Panc1 (cell line): ENCODE data around the gene DPYD. TPM values are rescaled to one million over a fixed set of nuclear protein-coding genes. Genes with fewer than 3 reads are reported as not detected.

ENCODE experiments used
- ATAC-seq: fragments of 200-7000 bp; cut with Tn5 transposase; 2 replicates; pipeline ENCODE4 v1.9.1; 2020; ENCODE audit warnings: mild to moderate bottlenecking, moderate library complexity
- BruUV-seq: library from RNA; stranded (reverse); fragments of 400-500 nt; replicated peaks from 2 replicates; lab custom pipeline; 2021; lab: Mats Ljungman, UMichigan
- CTCF ChIA-PET: fragments of 300-600 bp; sonication (Branson Sonifier 250); formaldehyde crosslinking; loops from one replicate; lab custom pipeline; 2022; ENCODE audit warnings: antibody characterized with exemption; lab: Charles Lee
- POLR2A ChIA-PET: fragments of 300-600 bp; sonication (Branson Sonifier 250); formaldehyde crosslinking; loops from one replicate; lab custom pipeline; 2022; ENCODE audit warnings: antibody characterized with exemption; lab: Charles Lee
- DNase-seq: peaks from one replicate; pipeline ENCODE4 v3.0.0-alpha.2; 2010; ENCODE audit warnings: low read depth, low spot score
- H3K27ac ChIP-seq: 2 replicates; pipeline ENCODE4 v1.5.1; 2011; ENCODE audit warnings: mild to moderate bottlenecking, low read length, inconsistent platforms
- H3K27me3 ChIP-seq: fragments of 200-500 bp; sonication (Bioruptor generic); 2 replicates; pipeline ENCODE4 v1.6.0; 2014; ENCODE audit warnings: low read length, inconsistent platforms; ENCODE audit not compliant: control insufficient read depth, insufficient read depth
- H3K36me3 ChIP-seq: fragments of 200-500 bp; sonication (Bioruptor generic); 2 replicates; pipeline ENCODE4 v1.5.1; 2014; ENCODE audit warnings: inconsistent platforms, mild to moderate bottlenecking, low read length, moderate library complexity; ENCODE audit not compliant: control insufficient read depth, insufficient read depth
- H3K4me1 ChIP-seq: 2 replicates; pipeline ENCODE4 v1.5.1; 2011; ENCODE audit warnings: inconsistent platforms, mild to moderate bottlenecking, low read length, moderate library complexity; ENCODE audit not compliant: control insufficient read depth, insufficient read depth
- H3K4me3 ChIP-seq, 2 experiments: 2 replicates each; pipeline ENCODE4 v1.5.1; 2011 to 2012; ENCODE audit warnings: low read depth in 2 of 2, low read length in 2 of 2, mild to moderate bottlenecking in 2 of 2, inconsistent platforms in 1 of 2, moderate library complexity in 1 of 2
- H3K9me3 ChIP-seq: fragments of 200-500 bp; sonication (Bioruptor generic); 2 replicates; pipeline ENCODE4 v1.5.1; 2014; ENCODE audit warnings: low read depth, mild to moderate bottlenecking, inconsistent platforms, low read length, moderate library complexity; ENCODE audit not compliant: control insufficient read depth, insufficient read depth
- CTCF ChIP-seq: fragments of 450-650 bp; IDR thresholded peaks from 2 replicates; pipeline ENCODE4 v1.5.1; 2017; ENCODE audit warnings: mild to moderate bottlenecking
- POLR2AphosphoS5 ChIP-seq: IDR thresholded peaks from 2 replicates; pipeline ENCODE4 v1.6.1; 2012; ENCODE audit warnings: mild to moderate bottlenecking, low read depth, low read length, moderate library complexity
- REST ChIP-seq, 2 experiments: IDR thresholded peaks; 2 replicates each; pipeline ENCODE4 v1.6.1; 2011 to 2012; ENCODE audit warnings: low read depth in 2 of 2, control low read depth in 1 of 2, low read length in 1 of 2, mild to moderate bottlenecking in 1 of 2, moderate library complexity in 1 of 2; ENCODE audit not compliant: insufficient read depth in 1 of 2
- SIN3A ChIP-seq: IDR thresholded peaks from 2 replicates; pipeline ENCODE4 v1.6.1; 2012; ENCODE audit warnings: low read depth, mild to moderate bottlenecking, low read length, moderate library complexity, borderline replicate concordance; ENCODE audit not compliant: insufficient read depth
- TCF7L2 ChIP-seq: IDR thresholded peaks from 2 replicates; pipeline ENCODE4 v1.6.1; 2011; ENCODE audit warnings: mild to moderate bottlenecking, low read depth, low read length, inconsistent platforms
- in situ Hi-C: cut with HindIII; loops from 2 replicates; pipeline ENCODE4 v1.10.0; 2016; ENCODE audit warnings: low sequenced_read_pairs, low pct_unique_long_range_greater_than_20kb
- intact Hi-C: fragments of 100-400 bp; cut with micrococcal nuclease; formaldehyde crosslinking; loops from one replicate; pipeline ENCODE4 v1.10.0; 2022; ENCODE audit not compliant: unreplicated experiment
- total RNA-seq: library from RNA; stranded (reverse); gene quantifications from one replicate; pipeline ENCODE4 v1.2.1, GENCODE V29; 2021; ENCODE audit not compliant: unreplicated experiment

Gene DPYD
- total RNA-seq, 1 experiment from 2014 or later, result 2.0 TPM

DNA sequence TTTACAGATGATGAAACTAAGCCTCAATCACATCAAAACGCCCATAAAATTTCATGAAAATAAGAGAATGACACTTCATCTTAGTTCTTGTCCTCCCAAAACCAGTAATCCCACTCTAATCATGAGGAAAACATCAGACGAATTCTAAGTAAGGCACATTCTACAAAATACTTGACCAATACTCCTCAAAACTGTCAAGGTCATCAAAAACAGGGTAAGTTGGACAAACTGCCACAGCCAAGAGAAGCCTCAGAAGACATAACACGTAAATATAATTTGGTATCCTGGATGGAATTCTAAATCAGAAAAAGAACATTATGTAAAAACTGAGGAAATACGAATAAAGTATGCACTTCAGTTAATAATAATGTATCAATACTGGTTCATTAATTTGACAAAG, 128.2 kb downstream of the DPYD start:
- Histone ChIP-seq H3K4me1 (no peaks in the 10 kb centered on the region), H3K27me3 (no peaks in the 10 kb centered on the region), H3K27ac (no peak overlapping the region), H3K36me3 (no peaks in the 10 kb centered on the region), H3K9me3 (no peaks in the 10 kb centered on the region), H3K4me3 (no peak overlapping the region)
- intact Hi-C loops (no loop called here), in situ Hi-C loops (no loop called here)
- ATAC-seq (no peak), DNase-seq (no peak)
- no TSS peak for BruUV-seq
- TF ChIP-seq CTCF, result no peak
- no peak for TF ChIP-seq SIN3A
- POLR2A ChIA-PET, result no interaction called here
- CTCF ChIA-PET, result no interaction called here

GRCh38 chr1:97791251-97791650, 129.6 kb downstream of the DPYD start:
- POLR2A ChIA-PET, result no interaction called here
- in situ Hi-C loops (no loop called here), intact Hi-C loops (no loop called here)
- Histone ChIP-seq H3K27me3 (no peaks in the 10 kb centered on the region), H3K9me3 (no peaks in the 10 kb centered on the region), H3K27ac (no peak overlapping the region), H3K4me3 (no peak overlapping the region), H3K36me3 (no peaks in the 10 kb centered on the region), H3K4me1 (no peaks in the 10 kb centered on the region)
- DNase-seq (no peak), ATAC-seq (no peak)
- no TSS peak for BruUV-seq
- CTCF ChIA-PET, result no interaction called here
- TF ChIP-seq SIN3A (no peak), CTCF (no peak), TCF7L2 (no peak), POLR2AphosphoS5 (no peak), REST (IDR thresholded peaks at IDR 0.05; ENCODE audit: insufficient read depth in 1 of 2, low read depth in 2 of 2, low read length in 1 of 2) (no peak)

- in situ Hi-C loops, result no loop called here
- no peak for TF ChIP-seq CTCF
- TF ChIP-seq TCF7L2, result no peak
- no peak for ATAC-seq
- intact Hi-C loops, result no loop called here
- Histone ChIP-seq H3K36me3 (no peaks in the 10 kb centered on the region), H3K4me3 (no peak overlapping the region), H3K9me3 (no peaks in the 10 kb centered on the region), H3K27me3 (no peaks in the 10 kb centered on the region), H3K4me1 (no peaks in the 10 kb centered on the region), H3K27ac (no peak overlapping the region)
- ChIA-PET POLR2A (no interaction called here), CTCF (no interaction called here)
- BruUV-seq, result no TSS peak
- DNase-seq, result no peak
Measured at GRCh38 chr1:97787231-97787630, 133.6 kb downstream of the DPYD start.
